GM12801 (cell line): ENCODE data around the gene MGLL.

Experiments used
- CTCF ChIP-seq: IDR thresholded peaks from one replicate; pipeline ENCODE4 v1.5.1; 2011; ENCODE audit warnings: control low read depth; ENCODE audit not compliant: insufficient read length; ENCODE audit errors: extremely low read depth

MGLL gene

GRCh38 chr3:127835993-127836882, 13.9 kb upstream of the MGLL start:
- TF ChIP-seq CTCF: no peak

GRCh38 chr3:127834771-127835170, 12.5 kb upstream of the MGLL start:
- TF ChIP-seq CTCF: no peak

- TF ChIP-seq CTCF: no peak
Observed at GRCh38 chr3:127833281-127834032, 11.1 kb upstream of the MGLL start.

DNA sequence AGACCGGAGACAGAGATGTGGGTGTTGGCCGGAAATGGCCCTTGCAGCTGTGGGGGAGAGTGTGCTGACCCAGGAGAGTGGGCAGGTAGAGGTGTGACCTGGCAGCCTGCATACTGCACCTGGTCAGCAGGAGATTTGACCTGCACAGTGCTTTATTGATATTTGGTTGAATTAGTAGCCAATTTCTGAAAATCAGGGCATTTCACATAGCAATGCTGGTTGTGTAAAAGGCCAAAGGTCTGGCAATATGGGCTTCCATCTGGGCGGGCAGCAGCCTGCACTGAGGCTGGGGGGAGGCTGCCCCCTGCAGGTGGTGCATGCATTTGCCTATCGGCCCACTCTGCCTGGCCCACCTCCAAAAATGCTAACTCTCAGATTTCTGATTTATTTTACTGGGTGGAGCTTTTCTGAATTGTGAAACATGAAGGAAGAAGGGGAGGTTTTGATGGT, 9.4 kb upstream of the MGLL start:
- TF ChIP-seq CTCF: no peak

- no peak for TF ChIP-seq CTCF
Observed at GRCh38 chr3:127829537-127829936, 7.2 kb upstream of the MGLL start.

DNA sequence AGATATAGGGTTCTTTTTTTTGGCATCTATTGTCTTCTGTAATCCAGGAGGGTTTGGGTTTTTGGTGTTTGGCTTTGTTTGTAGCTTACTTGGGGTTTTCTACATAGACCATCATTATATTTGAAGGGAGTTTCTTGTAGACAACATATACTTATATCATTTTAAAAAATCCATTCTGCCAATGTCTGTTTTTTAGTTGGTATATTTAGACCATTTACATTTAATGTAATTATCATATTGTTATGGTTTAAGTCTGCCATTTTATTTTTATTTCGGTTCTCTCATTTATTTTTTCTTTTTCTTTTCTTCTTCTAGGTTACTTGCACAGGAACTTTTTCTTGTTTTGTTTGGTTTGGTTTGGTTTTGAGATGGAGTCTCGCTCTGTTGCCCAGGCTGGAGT, 5.5 kb upstream of the MGLL start:
- no peak for TF ChIP-seq CTCF

- TF ChIP-seq CTCF: no peak
Observed at GRCh38 chr3:127825756-127826155, 3.4 kb upstream of the MGLL start.
